ENCODE data around the gene CNN2. TPM values are rescaled to one million over a fixed set of nuclear protein-coding genes. Genes with fewer than 3 reads are reported as not detected.
A peak's percentile ranks its signal among the peaks of the same experiment; 100 is the strongest.

The CNN2 gene
- total and polyA plus RNA-seq, 2 of the 13 experiments (the other 11 are each of a cell fraction or from before 2014, with no cell fraction given), result 63.6 to 70.0 TPM

DNA sequence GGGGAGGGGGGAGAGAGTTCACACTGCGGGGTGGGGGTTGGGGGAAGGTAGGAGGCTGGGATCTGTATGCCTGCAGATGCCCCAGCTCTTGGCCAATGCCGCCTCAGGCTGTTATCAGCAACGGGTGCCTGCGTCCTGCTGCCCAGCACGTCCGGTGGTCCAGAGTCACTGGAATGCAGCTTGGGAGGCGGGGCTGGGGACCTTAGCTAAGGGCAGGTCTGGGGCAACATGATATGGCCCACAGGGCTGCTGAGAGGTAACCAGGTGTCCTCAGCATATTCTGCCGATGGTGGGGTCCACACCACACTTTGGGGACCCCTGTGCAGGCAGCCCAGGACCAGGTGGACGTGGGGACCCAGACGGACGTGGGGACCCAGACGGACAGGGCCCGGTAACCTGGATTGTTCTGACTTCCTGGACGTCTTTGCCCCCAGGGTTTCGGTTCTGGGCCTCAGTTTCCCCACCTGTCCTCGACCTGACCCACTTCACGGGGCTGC, 39.9 kb downstream of the CNN2 start (continued):
- TF ChIP-seq ETV6 (CRISPR knock-in tag; conservative IDR thresholded peaks at IDR 0.05) (no peak), U2AF2 (IDR thresholded peaks at IDR 0.05; ENCODE audit: low read depth, low read length) (no peak), HDAC2 (CRISPR knock-in tag; IDR thresholded peaks at IDR 0.05) (no peak; the same call in 1 of the 2 replicates), ZFYVE20 (CRISPR knock-in tag; IDR thresholded peaks at IDR 0.05; ENCODE audit: borderline replicate concordance, low read depth) (no peak), CERS6 (CRISPR knock-in tag; IDR thresholded peaks at IDR 0.05) (no peak), DRAP1 (CRISPR knock-in tag; IDR thresholded peaks at IDR 0.05) (peak; percentile 75), ZNF570 (CRISPR knock-in tag; IDR thresholded peaks at IDR 0.05; ENCODE audit: borderline replicate concordance) (no peak), JUNB (CRISPR knock-in tag; IDR thresholded peaks at IDR 0.05; ENCODE audit: borderline replicate concordance) (no peak), ZNF558 (CRISPR knock-in tag; IDR thresholded peaks at IDR 0.05; ENCODE audit: borderline replicate concordance) (no peak), ZNF670 (CRISPR knock-in tag; IDR thresholded peaks at IDR 0.05; ENCODE audit: borderline replicate concordance) (no peak), JARID2 (CRISPR knock-in tag; IDR thresholded peaks at IDR 0.05; ENCODE audit: insufficient replicate concordance) (no peak), ZZZ3 (CRISPR knock-in tag; IDR thresholded peaks at IDR 0.05; ENCODE audit: borderline replicate concordance) (0 out of 2 replicates have a peak, but pooled peaks have one; percentile 53), ZNF207 (IDR thresholded peaks at IDR 0.05; ENCODE audit: borderline replicate concordance) (no peak), MYC (CRISPR knock-in tag; IDR thresholded peaks at IDR 0.05; ENCODE audit: borderline replicate concordance) (peak; percentile 47; the same call in 1 of the 2 replicates), ZIK1 (CRISPR knock-in tag; IDR thresholded peaks at IDR 0.05; ENCODE audit: borderline replicate concordance, low read depth) (0 out of 2 replicates have a peak, but pooled peaks have one; percentile 44), SRY (CRISPR knock-in tag; IDR thresholded peaks at IDR 0.05) (no peak), MED8 (CRISPR knock-in tag; IDR thresholded peaks at IDR 0.05; ENCODE audit: insufficient replicate concordance) (no peak), TCF7 (IDR thresholded peaks at IDR 0.05; ENCODE audit: low read depth) (no peak), ZBTB20 (CRISPR knock-in tag; IDR thresholded peaks at IDR 0.05; ENCODE audit: borderline replicate concordance, low read depth) (peak; percentile 61; the same call in 1 of the 2 replicates), ZNF547 (CRISPR knock-in tag; IDR thresholded peaks at IDR 0.05) (no peak), NCOA5 (CRISPR knock-in tag; IDR thresholded peaks at IDR 0.05) (no peak), MAX (IDR thresholded peaks at IDR 0.05) (no peak)
- TF ChIP-seq, protein P1, sequence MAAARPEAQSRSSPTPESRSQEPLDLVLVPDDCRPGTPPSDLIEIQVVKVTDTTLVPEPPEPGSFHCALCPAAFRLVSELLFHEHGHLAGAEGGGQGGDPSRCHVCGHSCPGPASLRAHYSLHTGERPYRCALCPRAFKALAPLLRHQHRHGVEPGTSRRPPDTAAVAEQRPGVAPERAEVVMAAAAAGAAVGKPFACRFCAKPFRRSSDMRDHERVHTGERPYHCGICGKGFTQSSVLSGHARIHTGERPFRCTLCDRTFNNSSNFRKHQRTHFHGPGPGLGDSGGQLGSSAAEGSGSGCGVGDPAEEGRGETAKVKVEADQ (CRISPR knock-in tag; IDR thresholded peaks at IDR 0.05; ENCODE audit: borderline replicate concordance), result no peak
- TF ChIP-seq, protein P2, sequence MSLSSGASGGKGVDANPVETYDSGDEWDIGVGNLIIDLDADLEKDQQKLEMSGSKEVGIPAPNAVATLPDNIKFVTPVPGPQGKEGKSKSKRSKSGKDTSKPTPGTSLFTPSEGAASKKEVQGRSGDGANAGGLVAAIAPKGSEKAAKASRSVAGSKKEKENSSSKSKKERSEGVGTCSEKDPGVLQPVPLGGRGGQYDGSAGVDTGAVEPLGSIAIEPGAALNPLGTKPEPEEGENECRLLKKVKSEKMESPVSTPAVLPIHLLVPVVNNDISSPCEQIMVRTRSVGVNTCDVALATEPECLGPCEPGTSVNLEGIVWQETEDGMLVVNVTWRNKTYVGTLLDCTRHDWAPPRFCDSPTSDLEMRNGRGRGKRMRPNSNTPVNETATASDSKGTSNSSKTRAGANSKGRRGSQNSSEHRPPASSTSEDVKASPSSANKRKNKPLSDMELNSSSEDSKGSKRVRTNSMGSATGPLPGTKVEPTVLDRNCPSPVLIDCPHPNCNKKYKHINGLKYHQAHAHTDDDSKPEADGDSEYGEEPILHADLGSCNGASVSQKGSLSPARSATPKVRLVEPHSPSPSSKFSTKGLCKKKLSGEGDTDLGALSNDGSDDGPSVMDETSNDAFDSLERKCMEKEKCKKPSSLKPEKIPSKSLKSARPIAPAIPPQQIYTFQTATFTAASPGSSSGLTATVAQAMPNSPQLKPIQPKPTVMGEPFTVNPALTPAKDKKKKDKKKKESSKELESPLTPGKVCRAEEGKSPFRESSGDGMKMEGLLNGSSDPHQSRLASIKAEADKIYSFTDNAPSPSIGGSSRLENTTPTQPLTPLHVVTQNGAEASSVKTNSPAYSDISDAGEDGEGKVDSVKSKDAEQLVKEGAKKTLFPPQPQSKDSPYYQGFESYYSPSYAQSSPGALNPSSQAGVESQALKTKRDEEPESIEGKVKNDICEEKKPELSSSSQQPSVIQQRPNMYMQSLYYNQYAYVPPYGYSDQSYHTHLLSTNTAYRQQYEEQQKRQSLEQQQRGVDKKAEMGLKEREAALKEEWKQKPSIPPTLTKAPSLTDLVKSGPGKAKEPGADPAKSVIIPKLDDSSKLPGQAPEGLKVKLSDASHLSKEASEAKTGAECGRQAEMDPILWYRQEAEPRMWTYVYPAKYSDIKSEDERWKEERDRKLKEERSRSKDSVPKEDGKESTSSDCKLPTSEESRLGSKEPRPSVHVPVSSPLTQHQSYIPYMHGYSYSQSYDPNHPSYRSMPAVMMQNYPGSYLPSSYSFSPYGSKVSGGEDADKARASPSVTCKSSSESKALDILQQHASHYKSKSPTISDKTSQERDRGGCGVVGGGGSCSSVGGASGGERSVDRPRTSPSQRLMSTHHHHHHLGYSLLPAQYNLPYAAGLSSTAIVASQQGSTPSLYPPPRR (CRISPR knock-in tag; IDR thresholded peaks at IDR 0.05; ENCODE audit: borderline replicate concordance), result 0 out of 2 replicates have a peak, but pooled peaks have one; percentile 48

Measured in HepG2 (cell line).